ENCODE measurements around the gene STRA6. TPM values are rescaled to one million over a fixed set of nuclear protein-coding genes. Genes with fewer than 3 reads are reported as not detected.

Gene STRA6
- total and polyA plus RNA-seq, 2 of the 8 experiments (the other 6 are each of a cell fraction or from before 2014, with no cell fraction given) = 9.3 to 14.5 TPM

DNA sequence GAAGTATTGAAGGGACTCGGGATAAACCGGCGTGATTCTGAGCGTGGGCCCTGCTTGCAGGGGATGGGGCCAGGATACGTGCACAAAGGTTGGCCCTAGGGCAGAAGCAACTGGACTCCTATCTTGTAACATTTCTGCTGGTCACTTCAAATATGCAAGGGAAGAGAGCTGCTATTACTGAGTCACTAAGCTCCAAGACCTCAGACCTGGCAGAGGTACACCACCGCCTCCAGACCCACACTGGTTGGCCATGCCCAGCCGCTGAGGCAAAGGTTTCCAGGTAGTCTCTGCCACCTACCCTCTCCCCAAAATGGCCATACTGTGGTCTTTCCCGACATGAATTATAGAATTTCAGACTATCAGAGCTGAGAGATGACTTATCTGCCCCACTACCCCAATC is 13.4 kb upstream of the STRA6 start (continued):
- TF ChIP-seq, protein P1, sequence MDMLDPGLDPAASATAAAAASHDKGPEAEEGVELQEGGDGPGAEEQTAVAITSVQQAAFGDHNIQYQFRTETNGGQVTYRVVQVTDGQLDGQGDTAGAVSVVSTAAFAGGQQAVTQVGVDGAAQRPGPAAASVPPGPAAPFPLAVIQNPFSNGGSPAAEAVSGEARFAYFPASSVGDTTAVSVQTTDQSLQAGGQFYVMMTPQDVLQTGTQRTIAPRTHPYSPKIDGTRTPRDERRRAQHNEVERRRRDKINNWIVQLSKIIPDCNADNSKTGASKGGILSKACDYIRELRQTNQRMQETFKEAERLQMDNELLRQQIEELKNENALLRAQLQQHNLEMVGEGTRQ (IDR thresholded peaks at IDR 0.05; ENCODE audit: low read length) = no peak
- TF ChIP-seq YY1 (IDR thresholded peaks at IDR 0.05; ENCODE audit: low read depth, low read length) (no peak), HDAC2 (IDR thresholded peaks at IDR 0.05; ENCODE audit: borderline replicate concordance in 1 of 2, low read depth in 2 of 2, low read length in 2 of 2) (no peak), CBX5 (IDR thresholded peaks at IDR 0.05; ENCODE audit: low read depth, low read length) (no peak), CEBPB (IDR thresholded peaks at IDR 0.05; ENCODE audit: low read depth, low read length) (no peak), SIX5 (IDR thresholded peaks at IDR 0.05; ENCODE audit: low read depth, low read length) (no peak)
- TF ChIP-seq, protein P2, sequence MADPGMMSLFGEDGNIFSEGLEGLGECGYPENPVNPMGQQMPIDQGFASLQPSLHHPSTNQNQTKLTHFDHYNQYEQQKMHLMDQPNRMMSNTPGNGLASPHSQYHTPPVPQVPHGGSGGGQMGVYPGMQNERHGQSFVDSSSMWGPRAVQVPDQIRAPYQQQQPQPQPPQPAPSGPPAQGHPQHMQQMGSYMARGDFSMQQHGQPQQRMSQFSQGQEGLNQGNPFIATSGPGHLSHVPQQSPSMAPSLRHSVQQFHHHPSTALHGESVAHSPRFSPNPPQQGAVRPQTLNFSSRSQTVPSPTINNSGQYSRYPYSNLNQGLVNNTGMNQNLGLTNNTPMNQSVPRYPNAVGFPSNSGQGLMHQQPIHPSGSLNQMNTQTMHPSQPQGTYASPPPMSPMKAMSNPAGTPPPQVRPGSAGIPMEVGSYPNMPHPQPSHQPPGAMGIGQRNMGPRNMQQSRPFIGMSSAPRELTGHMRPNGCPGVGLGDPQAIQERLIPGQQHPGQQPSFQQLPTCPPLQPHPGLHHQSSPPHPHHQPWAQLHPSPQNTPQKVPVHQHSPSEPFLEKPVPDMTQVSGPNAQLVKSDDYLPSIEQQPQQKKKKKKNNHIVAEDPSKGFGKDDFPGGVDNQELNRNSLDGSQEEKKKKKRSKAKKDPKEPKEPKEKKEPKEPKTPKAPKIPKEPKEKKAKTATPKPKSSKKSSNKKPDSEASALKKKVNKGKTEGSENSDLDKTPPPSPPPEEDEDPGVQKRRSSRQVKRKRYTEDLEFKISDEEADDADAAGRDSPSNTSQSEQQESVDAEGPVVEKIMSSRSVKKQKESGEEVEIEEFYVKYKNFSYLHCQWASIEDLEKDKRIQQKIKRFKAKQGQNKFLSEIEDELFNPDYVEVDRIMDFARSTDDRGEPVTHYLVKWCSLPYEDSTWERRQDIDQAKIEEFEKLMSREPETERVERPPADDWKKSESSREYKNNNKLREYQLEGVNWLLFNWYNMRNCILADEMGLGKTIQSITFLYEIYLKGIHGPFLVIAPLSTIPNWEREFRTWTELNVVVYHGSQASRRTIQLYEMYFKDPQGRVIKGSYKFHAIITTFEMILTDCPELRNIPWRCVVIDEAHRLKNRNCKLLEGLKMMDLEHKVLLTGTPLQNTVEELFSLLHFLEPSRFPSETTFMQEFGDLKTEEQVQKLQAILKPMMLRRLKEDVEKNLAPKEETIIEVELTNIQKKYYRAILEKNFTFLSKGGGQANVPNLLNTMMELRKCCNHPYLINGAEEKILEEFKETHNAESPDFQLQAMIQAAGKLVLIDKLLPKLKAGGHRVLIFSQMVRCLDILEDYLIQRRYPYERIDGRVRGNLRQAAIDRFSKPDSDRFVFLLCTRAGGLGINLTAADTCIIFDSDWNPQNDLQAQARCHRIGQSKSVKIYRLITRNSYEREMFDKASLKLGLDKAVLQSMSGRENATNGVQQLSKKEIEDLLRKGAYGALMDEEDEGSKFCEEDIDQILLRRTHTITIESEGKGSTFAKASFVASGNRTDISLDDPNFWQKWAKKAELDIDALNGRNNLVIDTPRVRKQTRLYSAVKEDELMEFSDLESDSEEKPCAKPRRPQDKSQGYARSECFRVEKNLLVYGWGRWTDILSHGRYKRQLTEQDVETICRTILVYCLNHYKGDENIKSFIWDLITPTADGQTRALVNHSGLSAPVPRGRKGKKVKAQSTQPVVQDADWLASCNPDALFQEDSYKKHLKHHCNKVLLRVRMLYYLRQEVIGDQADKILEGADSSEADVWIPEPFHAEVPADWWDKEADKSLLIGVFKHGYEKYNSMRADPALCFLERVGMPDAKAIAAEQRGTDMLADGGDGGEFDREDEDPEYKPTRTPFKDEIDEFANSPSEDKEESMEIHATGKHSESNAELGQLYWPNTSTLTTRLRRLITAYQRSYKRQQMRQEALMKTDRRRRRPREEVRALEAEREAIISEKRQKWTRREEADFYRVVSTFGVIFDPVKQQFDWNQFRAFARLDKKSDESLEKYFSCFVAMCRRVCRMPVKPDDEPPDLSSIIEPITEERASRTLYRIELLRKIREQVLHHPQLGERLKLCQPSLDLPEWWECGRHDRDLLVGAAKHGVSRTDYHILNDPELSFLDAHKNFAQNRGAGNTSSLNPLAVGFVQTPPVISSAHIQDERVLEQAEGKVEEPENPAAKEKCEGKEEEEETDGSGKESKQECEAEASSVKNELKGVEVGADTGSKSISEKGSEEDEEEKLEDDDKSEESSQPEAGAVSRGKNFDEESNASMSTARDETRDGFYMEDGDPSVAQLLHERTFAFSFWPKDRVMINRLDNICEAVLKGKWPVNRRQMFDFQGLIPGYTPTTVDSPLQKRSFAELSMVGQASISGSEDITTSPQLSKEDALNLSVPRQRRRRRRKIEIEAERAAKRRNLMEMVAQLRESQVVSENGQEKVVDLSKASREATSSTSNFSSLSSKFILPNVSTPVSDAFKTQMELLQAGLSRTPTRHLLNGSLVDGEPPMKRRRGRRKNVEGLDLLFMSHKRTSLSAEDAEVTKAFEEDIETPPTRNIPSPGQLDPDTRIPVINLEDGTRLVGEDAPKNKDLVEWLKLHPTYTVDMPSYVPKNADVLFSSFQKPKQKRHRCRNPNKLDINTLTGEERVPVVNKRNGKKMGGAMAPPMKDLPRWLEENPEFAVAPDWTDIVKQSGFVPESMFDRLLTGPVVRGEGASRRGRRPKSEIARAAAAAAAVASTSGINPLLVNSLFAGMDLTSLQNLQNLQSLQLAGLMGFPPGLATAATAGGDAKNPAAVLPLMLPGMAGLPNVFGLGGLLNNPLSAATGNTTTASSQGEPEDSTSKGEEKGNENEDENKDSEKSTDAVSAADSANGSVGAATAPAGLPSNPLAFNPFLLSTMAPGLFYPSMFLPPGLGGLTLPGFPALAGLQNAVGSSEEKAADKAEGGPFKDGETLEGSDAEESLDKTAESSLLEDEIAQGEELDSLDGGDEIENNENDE (IDR thresholded peaks at IDR 0.05; ENCODE audit: insufficient replicate concordance, low read length) = no peak

Measured in H1 (cell line).